Measurements from ENCODE around the gene TMEM63A.

DNA sequence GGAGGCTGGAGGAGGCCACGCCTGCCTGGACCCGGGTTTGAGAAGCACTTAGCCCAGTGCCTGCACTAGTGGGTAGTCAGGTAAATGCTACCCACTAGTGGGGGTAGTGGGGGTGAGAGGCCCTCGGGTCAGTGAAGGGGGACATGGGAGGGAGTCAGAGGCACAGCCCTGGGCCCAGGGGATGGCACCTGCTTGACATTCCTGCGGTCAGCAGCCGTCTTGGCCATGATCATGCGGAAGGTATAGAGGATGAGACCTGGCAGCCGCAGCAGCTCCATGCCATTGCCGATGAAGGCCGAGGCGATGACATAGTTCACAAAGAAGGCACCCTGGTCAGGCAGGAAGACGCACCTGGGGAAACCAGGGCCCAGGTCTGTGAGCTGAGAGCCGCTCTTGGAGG lies 28.7 kb downstream of the TMEM63A start:
- TF ChIP-seq, protein P1, sequence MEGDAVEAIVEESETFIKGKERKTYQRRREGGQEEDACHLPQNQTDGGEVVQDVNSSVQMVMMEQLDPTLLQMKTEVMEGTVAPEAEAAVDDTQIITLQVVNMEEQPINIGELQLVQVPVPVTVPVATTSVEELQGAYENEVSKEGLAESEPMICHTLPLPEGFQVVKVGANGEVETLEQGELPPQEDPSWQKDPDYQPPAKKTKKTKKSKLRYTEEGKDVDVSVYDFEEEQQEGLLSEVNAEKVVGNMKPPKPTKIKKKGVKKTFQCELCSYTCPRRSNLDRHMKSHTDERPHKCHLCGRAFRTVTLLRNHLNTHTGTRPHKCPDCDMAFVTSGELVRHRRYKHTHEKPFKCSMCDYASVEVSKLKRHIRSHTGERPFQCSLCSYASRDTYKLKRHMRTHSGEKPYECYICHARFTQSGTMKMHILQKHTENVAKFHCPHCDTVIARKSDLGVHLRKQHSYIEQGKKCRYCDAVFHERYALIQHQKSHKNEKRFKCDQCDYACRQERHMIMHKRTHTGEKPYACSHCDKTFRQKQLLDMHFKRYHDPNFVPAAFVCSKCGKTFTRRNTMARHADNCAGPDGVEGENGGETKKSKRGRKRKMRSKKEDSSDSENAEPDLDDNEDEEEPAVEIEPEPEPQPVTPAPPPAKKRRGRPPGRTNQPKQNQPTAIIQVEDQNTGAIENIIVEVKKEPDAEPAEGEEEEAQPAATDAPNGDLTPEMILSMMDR (IDR thresholded peaks at IDR 0.05), result no peak
- TF ChIP-seq POLR2A (IDR thresholded peaks at IDR 0.05), result no peak
